H9 (cell line): ENCODE measurements around the gene AARSD1. TPM values are rescaled to one million over a fixed set of nuclear protein-coding genes. Genes with fewer than 3 reads are reported as not detected.

Source experiments
- DNase-seq: peaks from one replicate; pipeline ENCODE4 v3.0.0-alpha.2; 2017
- H2AFZ ChIP-seq: one replicate; pipeline ENCODE4 v1.6.1; 2013; ENCODE audit warnings: mild to moderate bottlenecking, low read length, control low read depth, moderate library complexity
- H2AK5ac ChIP-seq: 2 replicates; pipeline ENCODE4 v1.6.1; 2013; ENCODE audit warnings: low read length, control low read depth, mixed read lengths; ENCODE audit not compliant: insufficient read length
- H2BK120ac ChIP-seq: one replicate; pipeline ENCODE4 v1.6.1; 2013; ENCODE audit warnings: low read depth, mild to moderate bottlenecking, low read length, control low read depth, inconsistent platforms; ENCODE audit not compliant: poor library complexity, severe bottlenecking
- H2BK12ac ChIP-seq: 2 replicates; pipeline ENCODE4 v1.6.1; 2013; ENCODE audit warnings: low read length, control low read depth, mixed read lengths, low read depth; ENCODE audit not compliant: insufficient read length
- H2BK15ac ChIP-seq: 2 replicates; pipeline ENCODE4 v1.6.1; 2013; ENCODE audit warnings: low read depth, low read length, control low read depth
- H2BK20ac ChIP-seq: one replicate; pipeline ENCODE4 v1.6.1; 2013; ENCODE audit warnings: low read depth, mild to moderate bottlenecking, low read length, control low read depth, inconsistent platforms; ENCODE audit not compliant: poor library complexity, severe bottlenecking
- H2BK5ac ChIP-seq: 2 replicates; pipeline ENCODE4 v1.6.1; 2013; ENCODE audit warnings: low read length, control low read depth, mixed read lengths; ENCODE audit not compliant: insufficient read length
- H3K14ac ChIP-seq: 2 replicates; pipeline ENCODE4 v1.6.1; 2013; ENCODE audit warnings: low read length, control low read depth; ENCODE audit not compliant: insufficient read depth
- H3K18ac ChIP-seq: 2 replicates; pipeline ENCODE4 v1.6.1; 2013; ENCODE audit warnings: low read depth, mild to moderate bottlenecking, mixed read lengths, low read length, control low read depth; ENCODE audit not compliant: insufficient read length
- H3K23ac ChIP-seq: 2 replicates; pipeline ENCODE4 v1.6.1; 2013; ENCODE audit warnings: low read length, control low read depth, mixed read lengths, low read depth; ENCODE audit not compliant: insufficient read length
- H3K23me2 ChIP-seq: 2 replicates; pipeline ENCODE4 v1.6.1; 2013; ENCODE audit warnings: low read depth, mild to moderate bottlenecking, mixed read lengths, low read length, control low read depth; ENCODE audit not compliant: insufficient read length, poor library complexity, severe bottlenecking
- H3K27ac ChIP-seq: 2 replicates; pipeline ENCODE4 v1.5.1; 2013; ENCODE audit warnings: low read length, control low read depth, mixed read lengths, low read depth; ENCODE audit not compliant: insufficient read length
- H3K27me3 ChIP-seq: 2 replicates; pipeline ENCODE4 v1.6.1; 2013; ENCODE audit warnings: low read length, control low read depth, inconsistent platforms; ENCODE audit not compliant: insufficient read depth
- H3K4ac ChIP-seq: 2 replicates; pipeline ENCODE4 v1.6.1; 2013; ENCODE audit warnings: low read depth, mild to moderate bottlenecking, control low read depth, inconsistent platforms, low read length, moderate library complexity
- H3K4me1 ChIP-seq: 2 replicates; pipeline ENCODE4 v1.6.1; 2013; ENCODE audit warnings: low read length, control low read depth, inconsistent platforms; ENCODE audit not compliant: insufficient read depth
- H3K4me2 ChIP-seq: 2 replicates; pipeline ENCODE4 v1.6.1; 2013; ENCODE audit warnings: low read length, control low read depth, mixed read lengths; ENCODE audit not compliant: insufficient read length, insufficient read depth
- H3K56ac ChIP-seq: 2 replicates; pipeline ENCODE4 v1.6.1; 2013; ENCODE audit warnings: low read depth, mild to moderate bottlenecking, mixed read lengths, low read length, control low read depth; ENCODE audit not compliant: insufficient read length
- H3K79me1 ChIP-seq: 2 replicates; pipeline ENCODE4 v1.6.1; 2013; ENCODE audit warnings: low read depth, mild to moderate bottlenecking, moderate library complexity, low read length, control low read depth, inconsistent platforms; ENCODE audit not compliant: insufficient read depth, poor library complexity, severe bottlenecking
- H3K79me2 ChIP-seq: 2 replicates; pipeline ENCODE4 v1.6.1; 2013; ENCODE audit warnings: low read length, control low read depth, inconsistent platforms; ENCODE audit not compliant: insufficient read depth
- H3K9ac ChIP-seq: 2 replicates; pipeline ENCODE4 v1.6.1; 2013; ENCODE audit warnings: low read length, control low read depth, mixed read lengths; ENCODE audit not compliant: insufficient read length; ENCODE audit errors: extremely low read depth
- H3K9me3 ChIP-seq: one replicate; pipeline ENCODE4 v1.6.1; 2013; ENCODE audit warnings: low read depth, low read length, inconsistent platforms; ENCODE audit not compliant: control insufficient read depth
- H3T11ph ChIP-seq: one replicate; pipeline ENCODE4 v1.6.1; 2013; ENCODE audit warnings: mild to moderate bottlenecking, low read length, control low read depth, inconsistent platforms
- H4K20me1 ChIP-seq: one replicate; pipeline ENCODE4 v1.6.1; 2013; ENCODE audit not compliant: control insufficient read depth, insufficient read length, insufficient read depth
- H4K5ac ChIP-seq: 2 replicates; pipeline ENCODE4 v1.6.1; 2013; ENCODE audit warnings: low read depth, mild to moderate bottlenecking, mixed read lengths, low read length, control low read depth; ENCODE audit not compliant: insufficient read length
- H4K8ac ChIP-seq: replicated peaks from 2 replicates; pipeline ENCODE4 v1.6.1; 2013; ENCODE audit warnings: low read length, control low read depth, mixed read lengths, low read depth; ENCODE audit not compliant: insufficient read length
- H4K91ac ChIP-seq: 2 replicates; pipeline ENCODE4 v1.6.1; 2013; ENCODE audit warnings: low read depth, mild to moderate bottlenecking, moderate library complexity, mixed read lengths, low read length, control low read depth; ENCODE audit not compliant: insufficient read length
- H3K27ac Mint-ChIP-seq, 3 experiments: 2 replicates in 2 of 3; 3 replicates in 1 of 3; pipeline ENCODE4 v1.8.0; 2020 to 2021; ENCODE audit warnings: mixed read lengths in 3 of 3, mild to moderate bottlenecking in 1 of 3, moderate library complexity in 1 of 3
- H3K27me3 Mint-ChIP-seq: 2 replicates; pipeline ENCODE4 v1.8.0; 2021; ENCODE audit warnings: low read depth, mild to moderate bottlenecking, moderate library complexity, mixed read lengths
- H3K36me3 Mint-ChIP-seq, 3 experiments: 2 replicates in 2 of 3; 3 replicates in 1 of 3; pipeline ENCODE4 v1.8.0; 2020 to 2021; ENCODE audit warnings: low read depth in 3 of 3, mixed read lengths in 3 of 3; ENCODE audit not compliant: insufficient read depth in 1 of 3
- H3K4me1 Mint-ChIP-seq, 2 experiments: 2 replicates each; pipeline ENCODE4 v1.8.0; 2020; ENCODE audit warnings: mixed read lengths in 2 of 2
- H3K4me3 Mint-ChIP-seq, 2 experiments: 2 replicates in 1 of 2; 3 replicates in 1 of 2; pipeline ENCODE4 v1.8.0; 2020 to 2021; ENCODE audit warnings: mild to moderate bottlenecking in 2 of 2, mixed read lengths in 2 of 2, moderate library complexity in 1 of 2
- H3K9me3 Mint-ChIP-seq, 2 experiments: 2 replicates in 1 of 2; 3 replicates in 1 of 2; pipeline ENCODE4 v1.8.0; 2020; ENCODE audit warnings: mild to moderate bottlenecking in 2 of 2, mixed read lengths in 2 of 2, moderate library complexity in 1 of 2
- CTCF ChIP-seq: fragments of 200-600 bp; sonication (generic); conservative IDR thresholded peaks from 3 replicates; pipeline ENCODE4 v1.8.0; 2021; ENCODE audit warnings: antibody characterized with exemption, mild to moderate bottlenecking
- WGBS: extraction: QIAGEN DNeasy Blood & Tissue Kit; methylation state at CpG from one replicate; pipeline ENCODE4 v1.1.7; 2013; ENCODE audit warnings: missing lambda C conversion rate, low lambda C conversion rate, mixed read lengths; ENCODE audit not compliant: insufficient read length; ENCODE audit errors: extremely low coverage; 5-methylcytosine and 5-hydroxymethylcytosine counted together
- total RNA-seq: library from RNA; stranded (reverse); gene quantifications from 2 replicates; pipeline ENCODE4 v1.2.1, GENCODE V29; 2021

AARSD1 gene
- total RNA-seq, 1 experiment from 2014 or later, result 68.7 TPM

DNA sequence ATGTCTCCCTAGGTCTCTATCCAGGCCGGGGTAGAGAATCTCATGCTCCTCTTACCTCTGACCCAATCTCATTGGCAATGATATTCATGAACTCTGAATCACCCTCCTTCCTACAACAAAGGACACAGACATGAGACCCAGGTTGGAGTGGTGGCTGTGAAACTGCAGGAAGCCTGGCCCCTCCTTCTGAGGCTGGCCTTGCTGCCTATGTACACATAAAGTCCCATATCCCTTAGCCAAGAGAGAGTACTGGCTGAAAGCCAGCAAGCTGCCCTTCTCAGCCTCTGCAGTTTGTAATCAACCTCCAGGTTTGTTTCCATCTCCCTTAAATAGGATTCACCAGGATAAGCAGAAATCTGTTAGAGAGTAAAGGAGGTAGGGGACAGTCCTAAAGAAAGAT, 10.6 kb downstream of the AARSD1 start:
- Histone ChIP-seq H3K4me1 (no peaks in the 10 kb centered on the region), H3T11ph (no peak overlapping the region), H2BK12ac (no peak overlapping the region), H3K27me3 (no peaks in the 10 kb centered on the region), H2BK20ac (no peak overlapping the region), H2BK15ac (no peak overlapping the region), H3K79me1 (no peaks in the 10 kb centered on the region), H2AFZ (no peak overlapping the region), H2BK5ac (no peak overlapping the region), H3K27ac (no peak overlapping the region), H3K14ac (no peak overlapping the region), H3K18ac (no peak overlapping the region), H2AK5ac (no peak overlapping the region), H3K9ac (no peak overlapping the region), H3K79me2 (no peaks in the 10 kb centered on the region), H3K23ac (no peak overlapping the region), H2BK120ac (no peak overlapping the region), H4K5ac (no peak overlapping the region), H3K4me2 (no peak overlapping the region), H3K23me2 (no peaks in the 10 kb centered on the region), H4K20me1 (no peaks in the 10 kb centered on the region), H3K9me3 (no peaks in the 10 kb centered on the region), H4K8ac (no peak overlapping the region), H4K91ac (no peak overlapping the region), H3K56ac (no peak overlapping the region), H3K4ac (no peak overlapping the region)
- no peak for DNase-seq
- Mint-ChIP-seq H3K27ac (no peak overlapping the region), H3K9me3 (no peaks in the 10 kb centered on the region), H3K4me1 (no peaks in the 10 kb centered on the region), H3K27me3 (no peaks in the 10 kb centered on the region), H3K36me3 (peaks cover 45 to 80% (median 73%) of the 10 kb centered on the region in 3 experiments; a peak in 6 of 7 replicates), H3K4me3 (no peak overlapping the region)
- TF ChIP-seq CTCF, result no peak
- no CpG with 5 or more reads among the region's 1 CpG for WGBS
